GM19468 (cell line): Measurements from ENCODE around the gene ANP32B.

Experiments
- ATAC-seq: cut with Tn5 transposase; IDR thresholded peaks from one replicate; pipeline ENCODE4 v1.9.1; 2021; ENCODE audit warnings: mild to moderate bottlenecking, moderate library complexity, moderate number of reproducible peaks; ENCODE audit not compliant: unreplicated experiment; ENCODE audit errors: extremely low read depth

The ANP32B gene

DNA sequence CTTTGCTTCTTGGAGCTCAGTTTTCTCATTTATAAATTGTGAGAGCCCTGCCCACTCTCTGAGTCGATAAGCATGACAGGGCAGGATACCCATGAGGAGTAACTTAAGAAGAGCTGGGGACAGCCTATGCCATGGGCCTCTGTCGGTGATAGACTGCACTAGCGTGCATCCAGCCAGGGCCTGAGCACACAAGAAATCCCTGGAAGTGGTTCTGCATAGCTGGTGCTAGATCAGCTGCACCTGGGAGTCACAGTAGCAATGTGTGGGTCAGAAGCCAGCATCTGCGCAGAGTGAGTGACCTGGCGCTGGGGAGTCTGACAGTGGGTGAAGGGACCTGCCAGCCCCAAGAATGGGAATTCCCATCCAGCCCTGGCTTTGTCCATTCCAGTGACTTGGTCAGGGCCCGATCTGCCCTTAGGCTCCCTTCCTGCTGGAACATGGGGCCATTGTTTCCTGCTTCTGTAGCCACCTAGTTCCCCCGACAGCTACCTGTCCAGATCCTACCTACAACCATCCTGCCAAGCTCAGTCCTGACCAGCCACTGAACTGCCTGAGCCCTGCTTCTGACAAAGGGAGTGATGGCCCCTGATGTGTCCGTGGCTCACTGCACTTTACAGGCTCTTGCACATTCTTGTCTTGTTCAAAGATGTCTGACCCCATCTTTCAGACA, 37.5 kb downstream of the ANP32B start:
- ATAC-seq, result no peak

DNA sequence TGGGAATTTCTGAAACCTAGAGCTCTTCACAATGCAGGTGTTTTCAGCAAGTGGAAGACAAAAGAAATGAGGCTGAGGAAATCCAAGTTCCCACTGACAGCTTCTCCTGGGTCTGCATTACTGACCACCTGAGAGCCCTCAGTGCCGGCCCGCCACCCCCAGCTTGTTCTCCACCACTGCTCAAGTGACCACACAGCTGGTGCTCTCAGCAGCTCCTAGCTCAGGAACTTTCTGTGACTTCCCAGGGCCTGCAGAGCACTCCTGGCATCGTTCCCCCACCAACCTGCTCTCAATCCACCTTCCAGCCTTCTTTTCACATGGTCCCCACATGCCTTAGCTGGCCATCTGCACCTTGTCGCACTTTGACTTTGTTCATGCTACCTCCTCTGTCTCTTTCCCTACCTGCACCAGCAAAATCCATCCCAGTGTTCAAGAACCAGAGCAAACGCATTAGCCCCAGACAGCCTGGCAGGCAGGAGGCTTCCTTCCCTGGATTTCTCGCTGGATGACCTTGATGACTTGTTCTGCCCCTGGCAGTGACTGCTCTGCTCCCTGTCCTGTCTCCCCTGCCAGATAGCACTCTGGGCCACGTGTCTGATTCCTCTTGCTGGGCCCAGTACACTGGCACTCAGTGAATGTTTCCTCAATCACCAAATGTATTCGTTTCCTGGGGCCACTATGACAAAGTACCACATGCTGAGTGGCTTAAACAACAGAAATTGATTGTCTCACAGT, 38.3 kb downstream of the ANP32B start:
- no peak for ATAC-seq

DNA sequence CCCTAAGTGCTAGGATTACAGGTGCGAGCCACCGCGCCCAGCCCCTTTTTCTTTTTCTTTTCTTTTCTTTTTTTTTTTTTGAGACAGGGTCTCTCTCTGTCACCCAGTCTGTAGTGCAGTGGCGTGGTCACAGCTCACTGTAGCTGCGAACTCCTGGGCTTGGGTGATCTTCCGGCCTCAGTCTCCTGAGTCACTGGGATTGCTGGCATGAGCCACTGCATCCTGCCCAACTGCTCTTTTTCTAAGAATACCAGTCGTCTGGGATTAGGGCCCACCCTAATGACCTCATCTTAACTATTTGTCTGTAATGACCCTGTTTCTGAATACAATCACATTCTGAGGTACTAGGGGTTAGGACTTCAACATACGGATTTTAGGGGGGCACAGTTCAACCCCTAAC, 39.3 kb downstream of the ANP32B start:
- ATAC-seq, result no peak

DNA sequence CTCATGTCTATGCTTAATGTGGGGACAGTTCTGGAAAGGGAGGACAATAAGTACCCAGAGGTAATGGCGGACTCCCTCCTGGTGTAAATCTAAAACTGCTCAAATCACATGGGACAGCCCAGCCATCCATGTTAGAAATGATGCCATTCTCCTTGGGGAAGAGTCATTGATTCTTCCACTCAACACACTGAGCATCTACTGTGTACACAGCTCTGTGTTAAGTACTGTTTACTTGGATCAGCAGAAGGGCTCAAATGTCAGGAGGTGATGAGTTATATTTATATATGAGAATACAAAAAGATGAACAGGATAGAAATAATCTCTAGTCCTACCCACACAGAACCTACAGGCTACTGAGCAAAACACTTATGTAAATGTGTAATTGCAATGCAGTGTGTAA, 41.6 kb downstream of the ANP32B start:
- no peak for ATAC-seq

DNA sequence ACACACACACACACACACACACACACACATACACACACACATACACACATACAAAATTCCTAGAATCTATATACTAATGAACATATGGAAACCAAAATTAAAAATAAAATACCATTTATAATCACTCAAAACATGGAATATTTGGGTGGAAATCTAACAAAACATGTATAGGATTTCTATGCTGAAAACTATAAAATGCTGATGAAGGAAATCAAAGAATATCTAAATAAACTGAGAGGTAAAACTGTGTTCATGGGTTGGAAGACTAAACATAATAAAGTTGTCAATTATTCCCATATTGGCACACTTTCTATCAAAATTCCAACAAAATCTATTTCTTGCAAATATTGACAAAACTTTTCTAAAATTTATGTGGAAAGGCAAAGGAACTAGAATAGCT, 48.0 kb downstream of the ANP32B start:
- ATAC-seq, result no peak

DNA sequence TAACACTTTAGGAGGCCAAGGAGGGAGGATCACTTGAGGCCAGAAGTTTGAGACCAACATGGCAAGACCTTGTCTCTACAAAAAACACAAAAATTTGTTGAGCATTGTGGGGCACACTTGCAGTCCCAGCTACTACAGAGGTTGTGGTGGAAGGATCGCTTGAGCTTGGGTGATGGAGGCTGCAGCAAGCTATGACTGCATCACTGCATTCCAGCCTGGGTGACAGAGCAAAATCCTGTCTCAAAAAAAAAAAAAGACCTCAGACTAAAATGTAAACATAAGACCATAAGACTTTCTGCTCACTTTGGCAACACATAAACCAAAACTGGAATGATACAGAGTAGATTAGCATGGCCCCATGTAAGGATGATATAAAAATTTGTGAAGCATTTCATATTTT, 48.8 kb downstream of the ANP32B start:
- no peak for ATAC-seq

DNA sequence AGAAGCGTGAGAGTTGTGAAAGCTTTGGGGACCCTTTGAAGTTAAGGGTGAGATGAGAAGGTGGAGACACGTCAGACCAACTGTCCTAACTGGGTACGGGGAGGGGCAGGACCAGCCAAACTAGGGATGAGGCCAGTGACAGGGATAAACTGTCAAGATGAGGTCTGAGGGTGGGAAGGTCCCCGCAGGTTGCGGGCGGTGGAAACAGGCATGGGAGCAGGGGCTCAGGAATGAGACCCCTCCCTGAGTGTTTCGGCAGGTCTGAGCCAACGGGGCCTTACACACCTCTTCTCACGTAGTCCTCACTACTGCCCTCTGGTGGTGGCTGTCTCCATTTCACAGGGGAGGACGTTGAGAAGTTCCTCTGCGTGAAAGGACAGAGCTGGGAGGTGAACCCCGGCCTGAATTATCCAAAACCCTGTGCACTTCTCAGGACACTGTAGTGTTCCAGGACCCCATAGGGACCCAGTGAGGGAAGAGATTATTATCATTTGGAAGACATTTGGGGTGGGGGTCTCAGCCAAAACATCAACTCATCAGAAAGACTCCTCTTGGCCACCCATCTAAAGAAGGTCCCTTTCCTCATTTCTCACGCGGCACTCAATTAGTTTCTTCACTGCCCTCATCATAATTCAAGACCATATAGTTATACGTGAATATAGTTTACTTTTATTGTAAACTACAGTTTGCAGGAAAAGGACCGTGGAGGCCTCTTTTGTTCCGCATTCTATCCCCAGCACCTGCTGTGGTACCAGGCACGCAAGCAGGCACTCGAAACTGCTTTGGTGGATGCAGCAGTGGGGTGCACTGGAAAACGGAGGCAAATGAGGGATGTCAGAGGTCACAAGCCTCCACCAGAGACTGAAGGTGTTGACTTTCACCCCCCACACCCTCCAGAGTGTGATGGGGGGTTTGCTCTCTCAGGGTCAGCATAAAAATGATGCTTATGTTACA, 51.7 kb downstream of the ANP32B start:
- ATAC-seq, result no peak

DNA sequence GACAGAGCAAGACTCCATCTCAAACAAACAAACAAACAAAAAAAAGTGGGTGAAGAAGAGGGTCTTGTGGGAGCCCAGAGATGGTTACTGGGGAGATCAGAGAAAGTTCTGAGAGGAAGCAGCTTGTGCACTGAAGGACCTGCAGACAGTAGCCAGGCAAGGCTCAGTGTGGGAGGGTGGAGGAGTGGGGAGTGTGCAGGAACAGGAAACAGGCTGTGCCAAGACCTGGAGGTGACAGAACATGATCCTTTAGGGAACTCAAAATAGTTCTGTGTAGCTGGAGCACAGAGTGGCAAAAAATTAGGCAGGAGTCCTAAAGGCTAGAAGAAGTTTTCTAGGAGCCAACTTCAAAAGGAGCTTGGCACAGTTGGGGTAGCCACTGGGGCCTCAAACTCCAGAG, 54.2 kb downstream of the ANP32B start:
- ATAC-seq, result no peak

DNA sequence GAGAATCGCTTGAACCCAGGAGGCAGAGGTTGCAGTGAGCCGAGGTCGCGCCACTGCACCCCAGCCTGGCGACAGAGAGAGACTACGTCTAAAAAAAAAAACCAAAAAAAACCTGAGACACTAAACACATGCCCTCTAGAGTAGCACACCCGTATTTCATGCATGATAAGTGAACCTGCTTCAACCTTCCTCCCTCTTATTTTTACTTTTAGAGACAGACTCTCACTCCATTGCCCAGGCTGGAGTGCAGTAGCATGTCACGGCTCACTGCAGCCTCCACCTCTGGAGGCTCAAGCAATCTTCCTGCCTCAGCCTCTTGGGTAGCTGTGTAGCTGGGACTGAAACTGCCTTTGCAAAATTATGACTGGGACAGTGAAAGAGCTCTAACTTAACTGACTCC, 55.8 kb downstream of the ANP32B start:
- peak; percentile 33 for ATAC-seq

DNA sequence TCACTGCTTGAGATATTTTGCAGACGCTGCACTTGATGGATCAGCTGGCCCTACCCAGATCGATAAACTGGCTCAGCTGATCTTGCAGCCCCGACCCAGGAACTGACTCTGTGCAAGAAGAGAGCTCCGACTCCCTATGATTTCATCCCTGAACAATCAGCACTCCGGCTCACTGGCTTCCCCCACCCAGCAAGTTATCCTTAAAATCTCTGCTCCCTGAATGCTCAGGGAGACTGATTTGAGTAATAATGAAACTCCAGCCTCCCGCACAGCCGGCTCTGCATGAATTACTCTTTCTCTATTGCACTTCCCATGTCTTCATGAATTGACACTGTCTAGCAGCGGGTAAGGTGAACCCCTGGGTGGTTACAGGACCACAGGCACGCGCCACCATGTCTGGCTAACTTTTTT, 56.5 kb downstream of the ANP32B start:
- ATAC-seq, result no peak

DNA sequence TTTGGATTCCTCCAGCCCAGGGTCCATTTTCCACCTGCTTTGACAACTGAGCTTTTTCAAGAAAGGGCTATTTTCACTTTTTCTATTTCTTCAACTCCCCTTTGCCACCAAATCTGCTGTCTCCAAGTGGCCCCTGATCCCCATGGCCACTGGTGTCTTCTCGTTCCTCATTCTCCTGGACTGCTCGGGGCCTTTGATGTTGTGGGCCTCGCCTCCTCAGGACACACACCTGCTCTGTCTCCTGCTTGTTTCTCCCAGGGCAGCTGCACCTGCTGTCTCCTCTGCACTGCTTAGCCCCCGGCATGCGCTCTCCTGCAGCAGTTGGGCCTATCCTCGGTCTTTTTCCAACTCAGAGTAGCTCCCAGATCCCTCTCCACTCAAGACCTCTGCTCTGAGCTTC, 57.1 kb downstream of the ANP32B start:
- ATAC-seq, result no peak

DNA sequence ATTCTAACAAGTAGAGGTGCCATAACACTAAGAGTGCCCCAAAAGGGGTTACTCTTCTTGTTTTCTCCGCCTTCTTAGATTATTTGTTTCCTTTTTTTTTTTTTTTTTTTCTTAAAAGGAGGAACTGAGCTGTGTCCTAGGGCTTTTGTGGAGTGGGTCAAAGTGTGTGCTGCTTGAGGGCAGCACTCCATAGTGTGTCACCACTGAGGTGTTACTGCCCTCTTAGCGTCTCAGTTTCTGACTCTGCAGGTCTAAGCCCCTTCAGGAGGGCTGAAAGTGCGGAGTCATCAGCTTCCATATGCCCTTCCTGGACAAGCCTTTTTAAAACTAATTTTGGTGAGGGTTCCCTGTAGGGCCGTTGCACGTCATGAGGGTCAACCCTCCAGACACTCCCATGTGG, 60.8 kb downstream of the ANP32B start:
- ATAC-seq, result no peak

DNA sequence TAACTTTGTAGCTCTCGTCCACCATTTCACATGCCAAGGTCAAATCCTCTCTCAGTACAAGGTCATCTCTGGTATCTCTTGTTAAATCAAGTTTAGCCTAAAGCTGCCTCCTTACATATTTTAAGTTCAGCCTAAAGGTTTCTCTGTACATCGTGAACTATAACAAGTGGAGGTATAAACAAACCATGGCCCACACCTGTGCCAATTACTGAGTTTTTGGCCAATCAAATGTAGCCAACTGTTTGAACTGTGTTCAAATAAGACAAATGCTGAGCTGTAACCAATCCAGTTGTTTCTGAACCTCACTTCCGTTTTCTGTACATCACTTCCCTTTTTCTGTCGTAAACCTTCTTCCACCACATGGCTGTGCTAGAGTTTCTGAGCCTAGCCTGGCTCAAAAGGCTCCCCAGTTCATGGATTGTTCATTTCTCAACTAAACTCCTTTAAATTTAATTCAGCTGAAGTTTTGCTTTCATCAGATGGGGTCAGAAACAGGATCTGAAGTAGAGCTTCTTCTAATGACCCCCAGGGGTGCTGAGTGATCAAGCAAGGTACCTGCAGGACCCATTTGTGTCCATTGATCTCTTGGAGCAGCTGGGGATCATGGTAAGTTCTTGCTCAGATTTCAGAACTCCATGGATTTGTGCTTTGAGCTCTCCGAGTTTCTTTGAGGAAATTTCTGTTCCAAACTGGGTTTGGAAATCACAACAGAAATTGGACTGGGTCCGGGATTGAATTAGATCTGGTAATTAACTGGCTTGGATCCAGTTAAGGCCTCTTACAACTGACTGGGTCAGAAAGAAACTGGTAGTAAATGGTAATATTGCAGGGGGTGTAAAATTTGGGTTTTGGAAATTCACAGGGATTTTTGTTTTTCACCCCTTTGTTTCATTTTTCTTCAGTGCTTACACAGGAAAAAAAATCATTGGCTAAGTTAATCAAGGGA, 62.4 kb downstream of the ANP32B start:
- no peak for ATAC-seq

DNA sequence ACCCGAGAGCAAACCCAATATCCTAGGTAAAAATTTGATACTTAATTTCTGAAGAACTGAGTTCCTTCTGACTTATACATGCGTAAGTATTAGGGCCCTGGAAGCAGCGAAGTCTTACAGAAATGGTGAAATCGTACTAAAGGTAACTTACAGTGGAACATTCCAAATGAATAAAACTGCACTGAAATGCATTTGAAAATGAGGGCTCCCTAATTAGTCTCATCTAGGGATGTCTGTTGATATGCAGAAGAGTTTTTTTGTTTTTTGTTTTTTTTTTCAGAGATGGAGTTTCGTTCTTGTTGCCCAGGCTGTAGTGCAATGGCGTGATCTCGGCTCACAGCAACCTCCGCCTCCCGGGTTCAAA, 63.0 kb downstream of the ANP32B start:
- ATAC-seq, result no peak

DNA sequence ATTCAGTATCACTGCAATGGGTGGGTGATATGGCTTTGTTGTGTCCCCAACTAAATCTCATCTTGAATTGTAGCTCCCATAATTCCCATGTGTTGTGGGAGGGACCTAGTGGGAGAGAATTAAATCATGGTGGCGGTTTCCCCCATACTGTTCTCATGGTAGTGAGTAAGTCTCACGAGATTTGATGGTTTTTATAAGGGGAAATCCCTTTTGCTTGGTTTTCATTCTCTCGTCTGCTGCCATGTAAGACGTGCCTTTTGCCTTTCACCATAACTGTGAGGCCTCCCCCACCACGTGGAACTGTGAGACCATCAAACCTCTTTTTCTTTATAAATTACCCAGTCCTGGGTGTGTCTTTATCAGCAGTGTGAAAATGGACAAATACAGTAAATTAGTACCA, 63.9 kb downstream of the ANP32B start:
- no peak for ATAC-seq

DNA sequence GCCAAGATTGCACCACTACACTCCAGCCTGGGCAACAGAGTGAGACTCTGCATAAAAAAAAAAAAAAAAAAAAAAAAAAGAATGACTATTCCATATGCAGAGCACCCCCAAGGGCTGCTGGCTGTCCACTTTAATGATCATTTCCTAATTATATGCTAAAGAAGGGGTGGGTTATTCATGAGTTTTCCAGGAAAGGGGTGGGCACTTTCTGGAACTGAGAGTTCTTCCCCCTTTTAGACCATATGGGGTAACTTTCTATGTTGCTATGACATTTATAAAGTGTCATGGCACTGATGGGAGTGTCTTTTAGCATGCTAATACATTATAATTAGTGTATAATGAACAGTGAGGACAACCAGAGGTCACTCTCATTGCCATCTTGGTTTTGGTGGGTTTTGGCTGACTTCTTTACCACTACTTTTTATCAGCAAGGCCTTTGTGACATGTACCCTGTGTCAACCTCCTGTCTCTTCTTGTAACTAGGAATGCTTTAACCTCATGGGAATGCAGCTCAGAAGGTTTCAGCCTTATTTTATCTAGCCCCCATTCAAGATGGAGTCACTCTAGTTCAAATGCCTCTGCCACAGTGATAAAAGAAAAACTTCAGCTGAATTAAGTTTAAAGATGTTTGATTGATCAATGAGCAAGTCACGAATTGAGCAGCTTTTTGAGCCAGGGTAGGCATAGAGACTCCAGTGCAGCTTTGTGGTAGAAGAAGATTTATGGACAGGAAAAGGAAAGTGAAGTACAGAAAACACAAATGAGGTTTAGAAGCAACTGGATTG, 66.3 kb downstream of the ANP32B start:
- ATAC-seq, result no peak

DNA sequence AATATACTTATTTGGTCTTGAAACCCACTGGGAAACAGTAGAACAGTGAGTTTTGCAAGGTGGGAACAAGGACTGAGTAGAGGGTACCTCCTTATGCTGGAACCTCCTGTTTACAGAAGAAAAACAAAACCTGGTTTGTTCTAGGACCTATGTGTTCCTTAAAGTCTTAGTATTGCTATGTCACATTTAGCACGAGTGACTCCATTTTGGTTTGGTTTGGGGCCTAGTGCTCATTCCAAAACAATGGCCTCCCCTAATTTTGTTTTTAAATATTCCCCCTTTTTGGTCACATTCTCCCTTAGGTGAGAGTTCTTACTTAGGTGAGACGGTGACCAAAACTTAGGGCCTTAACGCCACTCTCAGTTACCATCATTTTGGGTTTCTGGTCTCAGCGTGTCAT, 67.2 kb downstream of the ANP32B start:
- ATAC-seq, result no peak

DNA sequence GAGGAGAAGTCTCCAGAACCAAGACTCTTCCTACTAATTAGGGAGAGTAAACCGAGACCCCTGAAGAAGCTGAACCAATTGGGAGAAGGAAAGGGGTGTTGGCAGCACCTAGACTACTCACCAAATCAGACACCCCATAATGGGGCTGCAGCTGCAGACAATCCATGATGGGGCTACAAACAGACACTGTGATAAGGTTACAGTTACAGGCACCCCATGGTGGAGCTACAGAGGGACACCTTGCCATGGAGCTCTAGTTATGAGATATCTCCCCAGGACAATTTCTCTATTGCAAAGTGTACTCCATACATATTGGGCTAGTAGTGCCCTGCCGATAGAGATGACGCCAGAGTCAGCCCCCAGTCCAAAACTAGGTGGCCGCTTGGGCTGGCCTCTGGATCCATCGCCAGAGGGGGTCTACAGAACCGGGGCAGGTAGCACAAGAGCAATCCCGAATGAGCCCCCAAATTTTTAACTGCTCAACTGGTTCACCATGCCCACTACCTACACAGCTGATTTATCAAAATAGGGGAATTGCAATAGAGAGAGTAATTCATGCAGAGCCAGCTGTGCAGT, 71.3 kb downstream of the ANP32B start:
- ATAC-seq, result no peak
